DMS114 treated with DMSO at 0.1 percent for 48 hours (cell line): ENCODE data around the gene HDAC7.
A peak's percentile ranks its signal among the peaks of the same experiment; 100 is the strongest.
"Not testable (repeated sequence)": the region's sequence is repeated elsewhere in the genome, so short reads cannot be mapped to it uniquely, and the experiment has no call there.

ENCODE experiments used
- DNase-seq: peaks from one replicate; lab custom pipeline; 2025; ENCODE audit not compliant: unreplicated experiment; lab: John Stamatoyannopoulos, UW

The HDAC7 gene

DNA sequence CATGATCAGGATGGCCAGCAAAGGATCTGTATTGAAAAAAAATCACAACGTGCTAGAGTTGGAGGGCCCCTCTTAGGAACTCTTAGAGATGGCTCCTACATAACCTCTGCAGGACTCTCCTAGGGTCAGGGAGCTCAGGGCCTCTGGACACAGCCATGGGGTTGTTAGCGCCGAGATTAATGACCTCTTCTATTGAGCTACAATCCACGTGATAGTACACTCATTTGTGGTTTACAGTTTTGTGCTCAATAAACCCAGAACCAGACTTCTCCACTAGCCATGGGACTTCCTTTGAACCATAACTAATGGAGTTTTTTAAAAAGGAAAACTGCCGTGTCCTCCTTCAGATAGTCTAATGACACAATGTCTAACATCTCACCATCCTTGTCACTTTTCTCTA is 29.6 kb upstream of the HDAC7 start:
- no peak for DNase-seq

DNA sequence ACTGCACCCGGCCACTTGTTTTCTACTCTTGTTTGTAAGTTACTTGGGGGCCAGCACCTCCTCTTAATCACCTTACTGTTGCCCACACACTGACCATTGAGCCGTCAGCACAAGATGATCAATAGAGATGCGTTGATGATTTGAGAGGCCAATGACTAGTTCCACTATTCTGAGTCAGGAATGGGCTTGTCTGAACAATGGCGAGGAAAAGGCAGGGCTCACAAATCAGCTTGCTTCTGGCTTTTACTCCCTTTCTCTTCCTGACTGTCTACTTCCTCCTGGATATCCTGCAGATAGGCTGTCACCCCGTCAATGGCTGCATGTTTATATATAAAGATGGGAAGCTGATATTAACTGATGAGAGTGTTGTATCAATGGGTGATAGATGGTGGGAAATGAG is 29.1 kb upstream of the HDAC7 start:
- no peak for DNase-seq

DNA sequence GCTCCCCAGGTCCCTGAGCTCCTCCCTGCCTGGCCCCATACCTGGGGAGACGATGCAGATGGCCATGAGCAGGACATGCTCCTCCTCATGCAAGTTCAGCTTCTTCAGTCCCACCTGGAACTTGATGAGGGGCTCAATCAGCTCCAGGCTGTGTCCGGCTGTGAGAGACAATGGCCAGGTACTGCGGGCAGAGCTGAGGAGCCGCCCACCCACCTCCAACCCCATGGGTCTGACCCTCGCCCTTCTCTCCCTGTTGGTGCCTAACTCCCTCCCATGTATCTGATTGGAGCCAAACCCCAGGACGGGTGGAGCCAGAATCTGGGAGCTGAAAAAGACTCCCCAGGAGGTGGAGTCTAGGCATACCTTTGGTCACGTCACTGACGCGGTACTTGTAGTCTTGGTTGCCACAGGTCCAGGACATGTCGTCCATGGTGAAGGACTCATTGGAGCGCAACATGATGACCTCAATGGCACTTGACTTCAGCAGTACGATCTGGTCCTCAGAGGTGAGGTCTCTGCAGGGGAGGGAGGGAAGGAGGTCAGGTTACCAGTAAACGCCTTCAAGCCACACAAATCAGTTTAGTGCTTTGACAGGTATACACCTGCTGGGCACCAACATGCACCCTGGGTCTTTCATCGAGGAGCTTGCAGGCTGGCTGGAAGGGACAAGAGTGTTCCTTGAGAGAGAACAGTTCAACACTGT is 26.7 kb upstream of the HDAC7 start:
- DNase-seq: no peak

DNA sequence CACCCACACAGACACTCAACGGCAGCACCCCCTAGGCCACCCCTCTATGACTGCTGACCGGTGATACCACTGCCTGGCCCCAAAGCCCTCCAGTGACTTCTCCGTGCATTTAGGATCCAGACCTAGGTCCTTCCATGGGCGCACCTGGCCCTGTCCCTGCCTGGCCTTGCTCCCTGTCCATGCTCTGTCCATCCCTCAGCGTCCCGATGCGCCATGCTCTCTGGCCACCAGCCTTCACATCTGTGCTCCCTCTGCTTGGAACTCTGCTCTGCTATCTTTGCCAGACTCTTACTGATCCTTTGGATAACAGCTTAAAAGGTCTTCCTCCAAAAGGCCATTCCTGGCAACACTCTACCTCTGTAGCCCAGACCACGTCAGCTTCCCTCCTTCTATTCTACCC is 25.4 kb upstream of the HDAC7 start:
- DNase-seq: no peak

DNA sequence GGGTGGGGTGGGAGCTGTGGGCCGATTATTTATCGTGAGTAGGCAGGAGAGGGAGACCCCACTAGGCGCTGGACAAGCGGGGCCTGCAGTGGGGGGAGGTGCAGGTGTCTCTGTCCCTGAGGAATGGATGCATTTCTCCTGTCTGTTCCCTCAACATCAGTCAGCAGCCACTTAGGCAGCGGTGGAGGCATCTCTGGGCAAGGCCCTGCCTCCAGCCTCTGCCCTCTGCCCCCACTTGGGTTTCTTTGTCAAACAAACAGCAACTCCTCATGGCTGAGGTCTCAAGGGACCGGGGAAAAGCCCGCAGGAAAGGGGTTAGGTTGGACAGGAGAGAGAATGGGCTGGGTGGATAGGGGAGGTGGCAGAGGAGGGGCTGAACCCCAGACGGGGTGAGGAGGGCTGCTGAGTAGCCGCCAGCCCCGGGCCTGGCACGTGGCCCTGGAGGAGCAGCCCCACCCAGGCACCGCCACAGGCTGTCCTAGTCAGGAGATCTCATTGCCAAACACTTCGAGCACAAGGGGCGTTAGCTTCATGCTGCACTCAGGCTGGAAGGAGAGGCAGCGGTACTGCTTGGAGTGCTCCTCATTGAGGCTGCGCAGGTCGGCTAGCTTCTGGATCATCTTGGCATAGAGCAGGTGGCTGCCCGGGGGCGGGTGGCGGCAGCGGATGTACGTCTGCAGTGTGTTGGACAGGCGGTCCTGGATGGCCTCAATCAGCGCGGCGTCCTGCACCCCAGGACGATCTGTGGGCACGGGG is 24.7 kb upstream of the HDAC7 start:
- DNase-seq: no peak

DNA sequence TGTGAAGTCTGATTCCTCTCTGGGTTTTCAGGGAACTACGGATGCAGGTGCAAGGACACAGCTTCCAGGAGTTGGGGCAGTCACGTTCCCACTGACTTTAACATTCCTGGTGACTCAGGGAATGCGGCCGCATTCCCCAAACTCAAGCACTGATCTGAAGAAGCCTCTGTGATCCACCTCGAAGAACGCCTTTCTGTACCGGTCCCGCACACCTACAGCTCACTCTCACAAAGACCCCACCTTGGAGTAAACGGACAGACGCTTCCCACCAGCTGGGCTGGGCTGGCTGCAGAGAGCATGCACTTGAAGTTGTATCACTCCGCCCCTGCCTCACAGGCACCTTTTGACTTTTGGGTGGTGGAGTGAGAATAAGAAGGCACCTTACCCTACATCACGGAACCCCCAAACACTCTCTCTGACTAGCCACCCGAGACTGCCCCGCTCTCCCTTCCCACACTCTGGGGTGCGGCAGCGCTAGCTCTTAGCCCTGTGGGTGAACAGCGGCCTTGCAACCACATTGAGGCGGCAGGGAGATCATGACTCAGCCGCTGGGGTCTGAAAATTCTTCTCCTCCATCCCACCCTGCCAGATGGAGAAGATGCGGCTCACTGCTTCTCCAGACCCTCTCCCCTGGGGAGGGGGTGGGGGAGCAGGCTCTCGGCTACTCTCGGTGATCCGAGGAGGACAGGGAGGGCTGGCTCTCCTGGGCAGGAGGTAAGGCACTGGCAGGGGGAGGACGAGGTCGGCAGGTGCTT is 23.7 kb upstream of the HDAC7 start:
- DNase-seq: no peak

DNA sequence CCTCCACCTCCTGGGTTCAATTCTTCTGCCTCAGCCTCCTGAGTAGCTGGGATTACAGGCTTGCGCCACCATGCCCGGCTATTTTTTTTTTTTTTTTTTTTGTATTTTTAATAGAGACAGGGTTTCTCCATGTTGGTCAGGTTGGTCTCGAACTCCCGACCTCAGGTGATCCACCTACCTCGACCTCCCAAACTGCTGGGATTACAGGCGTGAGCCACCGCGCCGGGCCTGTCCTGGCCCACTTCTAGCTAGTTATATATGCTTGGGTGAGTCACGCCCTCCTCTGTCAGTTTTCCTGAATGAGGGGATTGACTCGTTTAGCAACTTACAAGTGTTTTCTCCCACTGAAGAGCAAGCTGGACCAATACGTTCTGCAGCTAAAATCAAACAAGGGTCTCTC is 22.8 kb upstream of the HDAC7 start:
- not testable (repeated sequence) for DNase-seq

DNA sequence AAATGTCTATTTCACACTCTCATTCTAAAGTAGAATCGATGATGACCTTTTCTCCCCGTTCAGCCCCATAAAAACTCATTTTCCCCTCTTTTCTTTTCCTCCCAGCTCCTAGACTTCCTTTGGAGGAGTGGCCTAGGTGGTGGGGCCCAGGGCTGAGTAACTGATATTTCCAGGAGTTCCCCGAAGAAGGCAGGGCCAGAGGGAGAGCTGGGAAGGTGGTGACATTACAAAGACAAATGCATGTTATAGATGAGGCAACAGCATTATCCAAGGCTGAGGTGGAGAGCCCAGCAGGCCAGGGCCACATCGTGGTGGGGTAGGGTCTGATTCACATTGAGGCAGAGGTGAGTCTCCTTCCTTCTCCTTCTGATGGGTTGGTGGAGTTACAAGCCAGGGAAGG is 22.2 kb upstream of the HDAC7 start:
- no peak for DNase-seq

DNA sequence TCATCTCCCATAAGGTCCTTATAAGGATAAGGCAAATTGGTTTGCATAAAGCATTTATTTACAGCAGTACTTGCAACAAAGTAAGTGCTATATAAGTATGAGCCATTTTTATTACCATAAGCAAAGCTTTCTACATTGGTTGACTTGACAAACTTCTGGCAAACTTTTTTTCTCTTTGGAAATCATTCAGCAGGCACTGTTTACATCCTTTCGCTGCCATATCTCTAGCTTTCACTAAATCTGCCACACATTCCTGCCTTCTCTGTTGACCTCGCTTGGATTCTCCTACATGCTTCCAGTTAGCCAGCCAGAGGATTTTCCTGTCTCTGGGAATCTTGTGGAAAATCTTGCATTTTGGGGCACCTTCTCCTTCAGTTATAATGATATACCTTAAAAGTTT is 21.8 kb upstream of the HDAC7 start:
- no peak for DNase-seq

DNA sequence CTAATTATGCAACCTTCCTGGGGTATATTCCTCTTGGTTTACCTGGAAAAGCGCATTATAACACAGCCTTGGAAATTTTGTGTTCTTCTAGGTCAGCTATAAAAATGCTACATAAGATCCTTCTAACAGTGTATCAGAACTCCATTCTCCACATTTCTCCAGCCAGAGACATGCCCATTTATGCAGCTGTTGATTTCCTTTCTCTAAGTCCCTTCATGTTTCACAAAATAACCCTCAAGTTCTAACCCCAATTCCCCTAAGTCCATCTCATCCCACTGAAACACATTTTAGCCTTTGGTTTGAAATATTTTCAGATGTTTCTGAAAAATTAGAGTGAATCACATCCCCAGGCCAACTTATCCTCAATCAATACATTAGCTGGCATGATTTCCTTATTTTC is 20.9 kb upstream of the HDAC7 start:
- DNase-seq: no peak

DNA sequence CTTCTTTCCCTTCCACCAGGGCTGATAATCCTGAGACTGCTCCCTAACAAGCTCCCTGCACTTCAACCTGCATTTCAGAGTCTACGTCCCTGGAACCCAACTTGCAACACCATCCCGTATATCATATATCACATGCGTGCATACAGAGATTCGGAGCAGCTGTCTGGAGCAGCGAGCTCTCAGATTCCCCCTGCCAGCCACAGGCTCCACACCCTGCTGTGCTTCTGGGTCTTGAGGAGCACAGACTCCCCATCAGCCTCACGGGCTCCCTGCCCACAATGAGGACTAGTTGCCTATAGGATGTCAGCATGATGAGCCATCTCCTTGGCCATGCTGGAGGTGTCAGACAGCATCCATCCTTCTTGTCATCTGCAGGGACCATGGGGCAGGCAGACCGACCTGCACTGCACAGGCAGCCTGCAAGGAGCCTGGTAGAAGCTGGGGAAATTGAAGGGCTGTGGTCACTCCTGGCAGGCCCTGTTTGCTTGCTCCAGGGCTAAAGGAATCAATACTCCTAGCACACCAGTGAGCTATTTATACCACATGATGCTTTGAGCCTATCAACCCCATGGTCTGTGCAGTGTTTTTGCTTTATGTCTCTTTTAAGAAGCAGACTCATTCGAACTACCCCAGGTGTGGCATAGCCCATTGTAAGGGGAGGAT is 19.6 kb upstream of the HDAC7 start:
- no peak for DNase-seq

DNA sequence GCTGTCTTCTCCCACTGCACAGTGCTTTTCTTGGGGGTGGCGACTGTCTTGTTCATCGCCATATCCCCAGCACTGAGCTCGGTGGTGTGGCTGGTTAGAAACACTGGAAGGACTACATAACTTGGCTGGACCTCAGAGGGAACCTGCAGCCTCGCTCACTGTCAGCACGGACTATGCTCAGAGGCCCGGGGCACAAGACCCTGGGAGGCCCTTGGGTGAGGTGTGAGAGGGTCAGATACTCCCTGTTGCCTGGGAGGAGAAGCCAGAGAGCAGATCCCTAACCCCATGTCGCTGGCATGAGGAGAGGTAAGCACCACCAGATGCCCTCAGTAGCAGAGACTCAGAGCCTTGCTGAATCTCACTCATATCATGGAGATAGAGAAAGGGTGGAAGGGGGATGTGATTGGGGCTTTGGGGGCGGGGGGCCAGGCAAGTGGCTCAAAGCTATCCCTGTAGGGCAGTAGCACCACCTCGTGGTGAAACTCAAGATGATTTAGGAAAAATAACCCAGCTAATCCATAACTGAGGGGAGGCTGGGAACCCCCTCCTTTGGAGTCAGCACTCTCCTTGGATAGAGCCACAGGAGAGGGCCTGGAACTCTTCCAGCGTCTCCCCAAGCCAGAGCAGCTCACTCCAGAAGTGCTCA is 18.7 kb upstream of the HDAC7 start:
- peak; percentile 37 for DNase-seq

DNA sequence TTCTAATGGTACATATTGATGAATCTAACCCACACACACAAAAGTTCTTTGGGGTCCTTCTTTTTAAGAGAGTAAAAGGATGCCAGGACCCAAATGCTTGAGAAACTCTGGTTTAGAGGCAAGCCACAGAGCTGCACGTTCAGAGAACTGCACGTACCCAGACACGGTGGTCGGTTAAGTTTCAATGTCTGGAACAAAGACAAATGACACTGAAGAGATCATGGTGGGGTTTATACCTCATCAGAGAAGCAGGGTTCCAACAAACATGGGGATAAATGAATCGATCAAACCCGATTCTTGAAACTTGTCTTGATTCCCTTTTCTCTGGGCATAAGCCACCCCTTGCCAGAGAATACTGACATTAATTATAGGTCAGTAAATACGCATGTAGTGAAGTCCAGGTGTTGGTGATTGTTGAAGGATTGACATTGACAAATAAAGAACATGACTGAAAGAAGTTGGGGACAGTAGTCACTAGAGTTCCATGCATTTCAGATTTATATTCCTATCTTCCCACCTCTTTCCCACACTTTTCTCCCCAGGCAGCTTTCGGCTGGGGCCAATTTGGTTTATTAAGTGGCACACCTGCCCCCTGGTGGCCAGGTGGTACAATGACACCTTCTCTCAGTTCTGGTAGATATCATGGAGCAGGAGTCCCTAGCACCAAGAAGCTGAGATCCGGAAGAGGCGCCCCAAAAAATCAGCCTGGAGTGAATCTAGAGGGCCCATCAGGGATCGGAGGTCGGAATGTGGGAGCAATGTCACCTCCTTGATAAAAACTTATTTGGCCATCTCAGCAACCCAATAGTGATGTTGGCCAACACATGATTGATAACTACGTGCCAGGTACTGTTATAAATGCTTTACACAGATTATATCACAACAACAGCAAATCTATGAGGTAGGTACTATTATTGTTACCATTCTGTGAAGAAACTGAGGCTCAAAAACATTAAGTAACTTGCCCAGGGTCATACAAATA is 17.8 kb upstream of the HDAC7 start:
- peak; percentile 11 for DNase-seq

DNA sequence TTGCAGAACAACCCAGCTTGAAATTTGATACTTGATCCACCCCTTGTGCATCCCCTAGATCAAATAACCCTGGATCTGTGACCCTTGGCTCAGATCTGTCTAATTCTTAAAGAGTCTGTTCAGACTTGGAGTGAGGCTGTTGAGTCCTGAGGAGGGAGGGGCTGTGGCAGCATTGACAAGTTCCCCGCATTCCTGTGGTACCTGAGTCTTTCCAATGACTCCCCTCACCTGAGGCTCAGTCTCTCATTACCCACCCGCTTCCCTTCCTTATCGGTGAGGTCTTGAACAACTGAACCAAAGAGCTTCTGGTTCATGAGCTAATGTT is 16.1 kb upstream of the HDAC7 start:
- DNase-seq: no peak

DNA sequence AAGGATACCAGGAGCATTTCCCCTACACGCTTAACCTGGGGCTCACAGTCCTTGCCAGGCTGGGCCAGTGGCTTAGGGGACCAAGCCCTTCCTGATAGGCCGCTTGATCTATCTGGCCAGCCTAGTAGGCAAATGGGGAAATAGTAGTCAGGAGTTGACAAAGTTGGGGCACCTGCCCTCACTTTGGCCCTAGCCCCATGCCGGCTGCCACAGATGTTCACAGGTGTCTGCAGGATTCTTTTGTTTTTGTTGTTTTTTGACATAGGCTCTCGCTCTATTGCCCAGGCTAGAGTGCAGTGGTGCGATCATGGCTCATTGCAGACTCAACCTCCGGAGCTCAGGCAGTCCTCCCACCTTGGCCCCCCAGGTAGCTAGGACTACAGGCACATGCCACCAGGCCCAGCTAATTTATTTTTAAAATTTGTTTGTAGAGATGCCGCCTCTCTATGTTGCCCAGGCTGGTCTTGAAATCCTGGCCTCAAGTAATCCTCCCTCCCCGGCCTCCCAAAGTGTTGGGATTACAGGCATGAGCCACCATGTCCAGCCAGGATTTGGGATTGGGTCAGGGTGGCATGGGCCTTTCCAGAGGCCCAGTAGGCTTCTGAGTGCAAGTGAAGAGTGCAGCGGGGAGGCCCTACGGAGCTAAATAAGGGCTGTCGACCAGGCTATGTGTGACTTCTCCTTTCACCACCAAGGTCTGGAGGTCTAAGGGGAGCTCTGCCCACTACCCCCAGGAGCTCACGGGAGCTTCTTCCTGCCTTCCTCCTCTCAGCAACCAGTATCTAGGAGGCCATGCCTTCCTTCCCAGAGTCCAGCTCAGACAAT is 15.5 kb upstream of the HDAC7 start:
- DNase-seq: no peak

DNA sequence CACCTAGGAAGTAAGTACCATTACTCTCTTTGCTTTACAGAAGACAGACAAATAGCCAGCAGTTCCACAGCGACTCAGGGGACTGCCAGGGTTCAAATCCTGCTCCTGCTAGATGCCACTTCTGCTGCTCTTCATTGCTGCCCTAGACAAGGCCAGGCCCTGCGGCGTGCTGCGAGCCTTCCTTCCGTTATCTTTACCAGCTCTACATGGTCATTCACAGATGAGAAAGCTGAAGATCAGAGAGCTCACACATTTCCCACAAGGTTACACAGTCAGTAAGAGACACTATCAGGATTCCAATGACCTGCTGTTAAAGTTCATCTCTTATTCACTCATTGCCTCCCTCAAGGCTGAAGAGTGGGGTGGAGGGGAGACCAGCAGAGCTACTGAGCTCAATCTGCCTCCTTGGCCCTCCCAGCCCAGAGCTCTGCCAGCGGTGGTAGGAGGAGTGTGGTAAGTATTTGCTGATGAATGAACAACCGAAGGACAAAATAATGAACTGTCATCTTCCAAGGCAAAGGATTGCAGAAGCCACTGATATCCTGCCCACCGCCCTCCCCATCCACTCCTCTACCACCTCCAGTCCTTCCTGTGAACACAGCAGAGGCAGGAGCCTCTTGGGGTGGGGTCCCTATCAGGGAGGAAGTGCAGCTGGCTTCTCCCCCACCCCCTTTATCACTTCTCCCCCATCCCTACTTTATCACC is 14.6 kb upstream of the HDAC7 start:
- DNase-seq: no peak

DNA sequence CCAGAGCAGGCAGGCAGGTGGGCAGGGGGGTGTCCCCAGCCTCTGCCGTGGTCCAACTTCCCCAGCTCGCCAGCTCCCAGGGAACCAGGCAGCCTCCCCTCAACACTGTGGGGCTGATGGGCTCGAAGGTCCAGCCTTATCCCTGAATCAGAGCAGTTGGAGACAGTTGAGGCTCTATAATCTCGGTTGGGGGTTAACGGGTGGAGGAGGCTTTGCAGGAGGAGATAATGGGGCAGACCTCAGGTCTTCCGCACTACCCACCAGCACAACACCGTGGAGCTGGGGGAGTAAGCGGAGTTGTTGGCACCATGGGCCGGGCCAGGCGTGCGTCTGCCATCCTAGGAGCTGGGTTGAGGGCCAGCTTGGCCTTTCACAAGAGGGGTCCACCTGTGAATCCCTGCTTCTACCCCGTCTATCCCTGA is 13.9 kb upstream of the HDAC7 start:
- DNase-seq: no peak

DNA sequence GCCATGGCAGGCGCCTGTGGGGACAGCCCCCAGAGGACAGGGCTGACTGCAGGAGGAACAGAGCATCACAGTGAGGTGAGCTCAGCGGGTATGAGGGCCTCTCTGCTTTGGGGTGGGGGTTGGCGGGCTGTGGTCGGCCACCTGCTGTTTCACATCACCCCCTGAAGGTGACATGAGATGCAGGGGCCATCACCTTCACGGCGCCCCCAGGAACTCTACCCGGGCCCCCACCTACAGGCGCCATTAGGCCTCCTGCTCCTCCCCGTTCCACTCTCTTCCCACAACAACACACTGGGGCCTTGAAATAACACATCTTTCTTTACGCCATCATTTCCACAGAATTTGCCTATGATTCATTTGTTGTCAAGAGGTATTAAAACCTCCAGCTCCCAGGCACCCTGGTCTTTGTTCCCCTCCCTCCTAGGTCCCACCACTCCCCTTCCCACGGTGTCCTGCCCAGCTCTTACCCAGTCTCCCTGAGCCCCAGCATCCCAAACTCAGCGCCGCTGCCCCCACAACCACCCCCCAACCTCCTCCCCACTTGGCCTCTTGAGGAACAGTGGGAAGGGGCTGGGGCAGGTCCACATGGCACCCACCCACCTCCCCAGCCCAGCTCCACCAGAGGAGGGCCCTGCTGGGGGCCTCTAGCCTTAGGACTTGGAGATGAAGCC is 12.7 kb upstream of the HDAC7 start:
- DNase-seq: no peak
